H1 (cell line): Measurements from ENCODE around the gene GPSM1. TPM values are rescaled to one million over a fixed set of nuclear protein-coding genes. Genes with fewer than 3 reads are reported as not detected.

ENCODE experiments used
- CTCF ChIA-PET: fragments of 300-600 bp; sonication (Branson Sonifier 250); formaldehyde crosslinking; loops from one replicate; lab custom pipeline; 2021; ENCODE audit not compliant: partially characterized antibody; lab: Charles Lee
- POLR2A ChIA-PET: fragments of 300-600 bp; sonication (Branson Sonifier 250); formaldehyde crosslinking; loops from one replicate; lab custom pipeline; 2021; ENCODE audit warnings: inconsistent platforms; ENCODE audit not compliant: partially characterized antibody; lab: Charles Lee
- DNase-seq, 2 experiments: peaks; one replicate each; pipeline versions ENCODE4 v3.0.0 to v3.0.0-alpha.2; 2010 to 2022; ENCODE audit warnings: low spot score in 2 of 2, low read depth in 1 of 2, mixed read lengths in 1 of 2
- FAIRE-seq: peaks from 2 replicates; lab custom pipeline; 2011; peaks lifted over from hg19 to GRCh38; lab: Jason Lieb, UNC
- H2AFZ ChIP-seq: 2 replicates; pipeline ENCODE4 v1.8.1; 2012; ENCODE audit warnings: low read length, inconsistent platforms
- H2AK5ac ChIP-seq: 2 replicates; pipeline ENCODE4 v1.6.1; 2013; ENCODE audit warnings: low read depth, low read length
- H2BK120ac ChIP-seq: replicated peaks from 2 replicates; pipeline ENCODE3; 2013; ENCODE audit warnings: low read depth, low read length, inconsistent platforms
- H2BK12ac ChIP-seq: 2 replicates; pipeline ENCODE4 v1.6.1; 2013; ENCODE audit warnings: low read depth, low read length
- H2BK15ac ChIP-seq: 2 replicates; pipeline ENCODE4 v1.6.1; 2013; ENCODE audit warnings: low read length
- H2BK20ac ChIP-seq: 2 replicates; pipeline ENCODE4 v1.6.1; 2013; ENCODE audit warnings: low read length
- H2BK5ac ChIP-seq: 2 replicates; pipeline ENCODE4 v1.6.1; 2013; ENCODE audit warnings: low read depth, low read length
- H3K14ac ChIP-seq: 2 replicates; pipeline ENCODE4 v1.6.1; 2013; ENCODE audit warnings: inconsistent platforms; ENCODE audit not compliant: insufficient read length
- H3K18ac ChIP-seq: 2 replicates; pipeline ENCODE4 v1.6.1; 2013; ENCODE audit warnings: low read length; ENCODE audit errors: extremely low read depth
- H3K23ac ChIP-seq: 2 replicates; pipeline ENCODE4 v1.6.1; 2013; ENCODE audit warnings: inconsistent platforms; ENCODE audit not compliant: insufficient read length
- H3K23me2 ChIP-seq: 2 replicates; pipeline ENCODE4 v1.6.1; 2013; ENCODE audit warnings: low read depth, low read length
- H3K27ac ChIP-seq: 2 replicates; pipeline ENCODE4 v1.6.1; 2011; ENCODE audit warnings: low read depth, low read length, inconsistent platforms
- H3K27me3 ChIP-seq, 4 experiments: replicated peaks in 1 of 4; 1 replicate in 1 of 4; 2 replicates in 3 of 4; pipeline versions ENCODE4 v1.6.1 to v1.8.1; 2011 to 2013; ENCODE audit warnings: low read length in 3 of 4, mild to moderate bottlenecking in 3 of 4, inconsistent platforms in 2 of 4, mixed read lengths in 2 of 4, moderate library complexity in 1 of 4; ENCODE audit not compliant: control insufficient read depth in 3 of 4, insufficient read depth in 3 of 4; ENCODE audit errors: extremely low read depth in 1 of 4
- H3K36me3 ChIP-seq, 4 experiments: 2 replicates each; pipeline versions ENCODE4 v1.6.1 to v1.8.1; 2011 to 2013; ENCODE audit warnings: mild to moderate bottlenecking in 4 of 4, low read length in 3 of 4, moderate library complexity in 2 of 4, control low read depth in 1 of 4, inconsistent platforms in 1 of 4; ENCODE audit not compliant: insufficient read depth in 4 of 4, control insufficient read depth in 2 of 4
- H3K4ac ChIP-seq: replicated peaks from 2 replicates; pipeline ENCODE3; 2013; ENCODE audit warnings: low read length, low read depth, mixed read lengths, inconsistent platforms; ENCODE audit not compliant: insufficient read length
- H3K4me1 ChIP-seq, 4 experiments: replicated peaks in 1 of 4; 1 replicate in 1 of 4; 2 replicates in 3 of 4; pipeline versions ENCODE4 v1.6.1 to v1.8.1; 2011 to 2013; ENCODE audit warnings: low read length in 3 of 4, inconsistent platforms in 2 of 4, mixed read lengths in 1 of 4; ENCODE audit not compliant: insufficient read depth in 4 of 4, control insufficient read depth in 3 of 4
- H3K4me2 ChIP-seq, 2 experiments: 2 replicates each; pipeline versions ENCODE4 v1.6.1 to v1.8.1; 2011 to 2013; ENCODE audit warnings: low read depth in 2 of 2, low read length in 2 of 2, control low read depth in 1 of 2, inconsistent platforms in 1 of 2, mild to moderate bottlenecking in 1 of 2; ENCODE audit not compliant: insufficient read depth in 1 of 2
- H3K4me3 ChIP-seq, 4 experiments: fragments of 200-600, 300-600 bp in 1 of 4; sonication (generic), shearing (Covaris generic), sonication (Bioruptor Twin) in 1 of 4; 2 replicates each; pipeline versions ENCODE4 v1.5.1 to v1.8.1; 2011 to 2016; ENCODE audit warnings: low read length in 4 of 4, low read depth in 3 of 4, control low read depth in 2 of 4, inconsistent platforms in 2 of 4, mild to moderate bottlenecking in 2 of 4, mixed read lengths in 1 of 4, moderate library complexity in 1 of 4; ENCODE audit not compliant: insufficient read depth in 2 of 4; ENCODE audit errors: extremely low read depth in 1 of 4
- H3K56ac ChIP-seq: replicated peaks from 2 replicates; pipeline ENCODE3; 2013; ENCODE audit warnings: low read depth, mild to moderate bottlenecking, mixed read lengths, low read length, inconsistent platforms; ENCODE audit not compliant: insufficient read length
- H3K79me1 ChIP-seq: 2 replicates; pipeline ENCODE4 v1.6.1; 2013; ENCODE audit warnings: low read depth, low read length, control low read depth
- H3K79me2 ChIP-seq, 2 experiments: 2 replicates each; pipeline versions ENCODE4 v1.6.1 to v1.8.1; 2012 to 2013; ENCODE audit warnings: low read length in 2 of 2, mild to moderate bottlenecking in 2 of 2, inconsistent platforms in 1 of 2; ENCODE audit not compliant: insufficient read depth in 2 of 2, control insufficient read depth in 1 of 2
- H3K9ac ChIP-seq, 4 experiments: replicated peaks in 1 of 4; 1 replicate in 1 of 4; 2 replicates in 3 of 4; pipeline versions ENCODE4 v1.6.1 to v1.8.1; 2011 to 2013; ENCODE audit warnings: low read depth in 3 of 4, low read length in 3 of 4, control low read depth in 2 of 4, mild to moderate bottlenecking in 2 of 4, moderate library complexity in 2 of 4, inconsistent platforms in 1 of 4; ENCODE audit errors: extremely low read depth in 1 of 4
- H3K9me3 ChIP-seq, 2 experiments: 2 replicates each; pipeline versions ENCODE4 v1.6.1 to v1.8.1; 2012 to 2013; ENCODE audit warnings: mild to moderate bottlenecking in 2 of 2, moderate library complexity in 2 of 2, control low read depth in 1 of 2, inconsistent platforms in 1 of 2, low read depth in 1 of 2, low read length in 1 of 2, mixed read lengths in 1 of 2; ENCODE audit not compliant: insufficient read depth in 2 of 2
- H4K20me1 ChIP-seq, 2 experiments: replicated peaks in 1 of 2; 2 replicates each; pipeline versions ENCODE3 to v1.8.1; 2011 to 2013; ENCODE audit warnings: inconsistent platforms in 2 of 2, low read length in 2 of 2, mild to moderate bottlenecking in 1 of 2; ENCODE audit not compliant: insufficient read depth in 2 of 2, control insufficient read depth in 1 of 2
- H4K5ac ChIP-seq: 2 replicates; pipeline ENCODE4 v1.6.1; 2013; ENCODE audit warnings: low read length, low read depth, mixed read lengths, inconsistent platforms; ENCODE audit not compliant: insufficient read length
- H4K8ac ChIP-seq: 2 replicates; pipeline ENCODE4 v1.8.0; 2013; ENCODE audit warnings: mild to moderate bottlenecking, moderate library complexity, low read length, inconsistent platforms; ENCODE audit not compliant: insufficient read depth; ENCODE audit errors: extremely low read depth
- H4K91ac ChIP-seq: replicated peaks from 2 replicates; pipeline ENCODE3; 2013; ENCODE audit warnings: low read length, mixed read lengths, inconsistent platforms; ENCODE audit not compliant: insufficient read length
- CEBPB ChIP-seq: IDR thresholded peaks from 2 replicates; pipeline ENCODE4 v1.6.1; 2012; ENCODE audit warnings: low read depth, low read length
- EGR1 ChIP-seq: IDR thresholded peaks from 2 replicates; pipeline ENCODE4 v1.6.1; 2011; ENCODE audit warnings: low read depth, low read length, borderline replicate concordance
- NRF1 ChIP-seq: IDR thresholded peaks from 2 replicates; pipeline ENCODE4 v1.6.1; 2011; ENCODE audit warnings: mild to moderate bottlenecking, low read depth, low read length, improper control_type of control experiment
- POLR2AphosphoS5 ChIP-seq: IDR thresholded peaks from 2 replicates; pipeline ENCODE4 v1.6.1; 2011; ENCODE audit warnings: low read depth, low read length
- WGBS, 2 experiments: shearing (Covaris generic) in 1 of 2; methylation state at CpG; one replicate each; pipeline versions ENCODE4 v1.1.6 to v1.1.7; 2013 to 2015; ENCODE audit warnings: low lambda C conversion rate in 2 of 2, mixed read lengths in 2 of 2, inconsistent platforms in 1 of 2, low coverage in 1 of 2, missing lambda C conversion rate in 1 of 2; ENCODE audit not compliant: insufficient replicate concordance in 2 of 2, insufficient coverage in 1 of 2, insufficient read length in 1 of 2; ENCODE audit errors: extremely low coverage in 1 of 2, missing lambda C conversion rate in 1 of 2; 5-methylcytosine and 5-hydroxymethylcytosine counted together
- polyA plus RNA-seq, 7 experiments: library from polyadenylated mRNA; depleted of rRNA in 3 of 7; stranded (reverse) in 5 of 7; unstranded in 2 of 7; fragments of >200 nt in 5 of 7; fragments of 200-250 nt in 2 of 7; gene quantifications; 1 replicate in 5 of 7; 2 replicates in 1 of 7; 4 replicates in 1 of 7; pipeline versions ENCODE4 v1.2.1 to v1.2.3, GENCODE V29; 2011 to 2013; ENCODE audit warnings: missing spikeins in 2 of 7, mixed read lengths in 2 of 7
- total RNA-seq: library from RNA; stranded (reverse); fragmentation: NEBNext Ultra II Directional; extraction: Animal tissue kit (Norgen Biotek cat#: 25700); gene quantifications from 2 replicates; pipeline ENCODE4 v1.2.1, GENCODE V29; 2021

Gene GPSM1
- total and polyA plus RNA-seq, 2 of the 8 experiments (the other 6 are each of a cell fraction or from before 2014, with no cell fraction given), result 12.8 to 18.0 TPM

- Histone ChIP-seq H3K56ac (no peak overlapping the region), H3K4me1 (peaks cover 0 to 8% (median under 1%) of the 10 kb centered on the region in 4 experiments; a peak in 3 of 7 replicates), H3K36me3 (peaks cover 0 to 2% (median 0%) of the 10 kb centered on the region in 4 experiments; a peak in 1 of 8 replicates), H2BK5ac (no peak overlapping the region), H4K20me1 (peaks cover 3 to 7% of the 10 kb centered on the region in 2 experiments), H3K27ac (no peak overlapping the region), H4K91ac (no peak overlapping the region), H3K4me2 (peak overlapping the region in 1 of 2 experiments; percentile 45; a peak in 1 of 4 replicates), H3K18ac (no peak overlapping the region), H4K5ac (no peak overlapping the region), H2AFZ (no peak overlapping the region), H3K23ac (no peak overlapping the region), H3K14ac (no peak overlapping the region), H2BK20ac (no peak overlapping the region), H2BK120ac (no peak overlapping the region), H2AK5ac (no peak overlapping the region), H2BK12ac (no peak overlapping the region), H3K4me3 (peak overlapping the region in 1 of 4 experiments; percentile 5; a peak in 1 of 8 replicates), H4K8ac (peak overlapping the region; percentile 77; the same call in 1 of the 2 replicates), H3K9me3 (peaks cover 0 to 3% of the 10 kb centered on the region in 2 experiments; a peak in 1 of 4 replicates), H3K23me2 (no peaks in the 10 kb centered on the region; the same call in 1 of the 2 replicates), H3K79me2 (no peaks in the 10 kb centered on the region), H2BK15ac (0 out of 2 replicates have a peak overlapping the region, but pooled peaks have one; percentile 16), H3K4ac (no peak overlapping the region), H3K79me1 (peaks cover 3% of the 10 kb centered on the region), H3K27me3 (peaks cover 0 to 2% (median 0%) of the 10 kb centered on the region in 4 experiments; a peak in 2 of 7 replicates), H3K9ac (no peak overlapping the region)
- DNase-seq (no peak), FAIRE-seq (no peak)
- POLR2A ChIA-PET, result interaction anchor here (1.1 to 15.8 kb wide), 9 partner anchors 9 to 64 kb away, joined by 3 to 137 read pairs (median 5); partner anchors contain the start of genes CARD9 and SNAPC4
- CTCF ChIA-PET, result interaction anchor here (0.7 to 7.1 kb wide), 17 partner anchors 8 to 303 kb away, joined by 3 to 80 read pairs (median 6); partner anchors contain the start of genes CARD9 and GPSM1
- WGBS, 2 experiments, result 85% methylated on average over 6 of the region's 6 CpGs; no CpG with 5 or more reads in 1 of the 2 experiments
- TF ChIP-seq NRF1, result no peak
- no peak for TF ChIP-seq CEBPB
- TF ChIP-seq POLR2AphosphoS5, result no peak
- TF ChIP-seq EGR1, result no peak
These were observed 35.1 kb downstream of the GPSM1 start for GRCh38 chr9:136362450-136362784.
